ENCODE results near the gene PODN.

The PODN gene

GRCh38 chr1:53116933-53117600, 55.1 kb downstream of the PODN start:
- DNase-seq: no peak

DNA sequence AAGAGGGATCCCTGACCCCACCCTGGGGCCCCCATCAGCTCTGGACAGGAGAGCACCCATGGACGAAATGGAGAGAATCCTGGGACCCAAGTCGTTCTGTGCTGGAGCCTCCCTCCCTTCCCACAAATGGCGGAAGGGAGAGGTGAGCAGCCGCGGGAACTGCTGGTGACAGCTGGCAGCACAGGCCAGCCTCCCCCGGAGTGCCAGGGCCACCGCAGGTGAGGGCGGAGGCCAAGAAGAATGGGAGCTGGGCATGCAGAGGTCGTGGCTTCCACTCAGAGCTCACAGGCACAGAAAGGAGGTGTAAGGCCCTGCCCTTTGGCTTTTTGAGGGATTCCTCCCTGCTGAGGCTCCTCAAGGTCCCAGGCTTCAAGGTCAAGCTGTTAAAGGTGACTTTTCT, 55.8 kb downstream of the PODN start:
- DNase-seq: no peak

DNA sequence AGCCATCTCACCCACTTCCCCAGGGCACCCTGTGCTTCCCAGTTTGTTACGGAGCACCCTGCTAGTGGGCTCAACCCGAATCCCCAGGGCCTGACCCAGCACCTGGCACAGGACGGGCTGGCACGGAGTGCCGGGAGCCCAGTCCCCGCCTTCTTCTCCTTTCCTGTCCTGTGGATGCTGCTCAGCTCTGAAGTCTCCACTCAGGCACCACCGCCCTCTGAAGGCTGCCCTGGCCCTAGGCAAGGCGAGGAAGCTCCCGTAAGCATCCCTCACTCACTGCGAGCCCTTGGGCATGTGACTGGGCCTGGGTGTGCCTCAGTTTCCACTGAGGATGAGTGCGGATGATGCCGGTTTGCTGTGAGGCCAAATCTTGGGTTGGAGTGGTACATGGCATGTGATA, 58.6 kb downstream of the PODN start:
- no peak for DNase-seq

- peak; percentile 8 for DNase-seq
Measured at GRCh38 chr1:53121319-53122172, 59.5 kb downstream of the PODN start.

GRCh38 chr1:53122201-53122885, 60.3 kb downstream of the PODN start:
- no peak for DNase-seq

GRCh38 chr1:53122961-53123413, 61.0 kb downstream of the PODN start:
- DNase-seq: no peak

GRCh38 chr1:53123453-53124140, 61.6 kb downstream of the PODN start:
- no peak for DNase-seq

DNA sequence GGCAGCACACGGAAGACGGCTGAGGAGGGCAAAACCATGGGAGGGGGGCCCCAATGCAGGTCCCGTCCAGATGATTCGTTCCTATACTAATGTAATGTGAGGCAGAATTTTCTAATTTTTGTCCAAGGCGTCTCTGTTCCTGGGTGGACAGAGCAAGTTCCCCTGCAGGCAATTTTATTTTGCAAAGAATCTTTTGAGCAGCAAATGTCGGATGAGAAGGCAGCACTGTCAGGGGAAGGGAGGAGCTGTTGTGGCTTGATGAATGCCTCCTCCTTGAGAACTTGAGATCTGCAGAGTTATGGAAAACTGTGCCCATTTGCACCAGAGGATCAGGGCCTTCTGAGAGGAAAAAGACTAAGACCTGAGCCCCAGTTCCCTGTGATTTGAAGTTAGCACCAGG, 63.1 kb downstream of the PODN start:
- DNase-seq: no peak

GRCh38 chr1:53125623-53126360, 63.8 kb downstream of the PODN start:
- no peak for DNase-seq

- no peak for DNase-seq
Measured at GRCh38 chr1:53126495-53126894, 64.5 kb downstream of the PODN start.

DNA sequence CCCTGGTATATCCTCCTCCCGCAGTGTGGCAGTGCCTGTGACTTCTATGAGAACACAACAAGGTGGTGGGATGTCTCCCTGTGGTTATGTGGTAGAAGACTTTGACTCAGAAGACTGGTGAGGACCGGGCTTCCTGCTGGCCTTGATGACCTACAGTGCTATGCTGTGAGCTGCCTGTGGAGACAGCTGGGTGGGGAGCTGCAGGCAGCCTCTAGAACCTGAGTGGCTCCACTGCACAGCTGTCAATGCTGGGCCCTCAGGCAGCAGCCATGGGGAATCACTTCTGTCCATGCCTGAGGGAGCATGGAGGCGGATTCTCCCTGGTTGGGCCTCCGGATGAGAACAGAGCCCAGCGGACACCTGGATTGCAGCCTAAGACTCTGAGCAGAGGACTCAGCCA, 65.5 kb downstream of the PODN start:
- no peak for DNase-seq

DNA sequence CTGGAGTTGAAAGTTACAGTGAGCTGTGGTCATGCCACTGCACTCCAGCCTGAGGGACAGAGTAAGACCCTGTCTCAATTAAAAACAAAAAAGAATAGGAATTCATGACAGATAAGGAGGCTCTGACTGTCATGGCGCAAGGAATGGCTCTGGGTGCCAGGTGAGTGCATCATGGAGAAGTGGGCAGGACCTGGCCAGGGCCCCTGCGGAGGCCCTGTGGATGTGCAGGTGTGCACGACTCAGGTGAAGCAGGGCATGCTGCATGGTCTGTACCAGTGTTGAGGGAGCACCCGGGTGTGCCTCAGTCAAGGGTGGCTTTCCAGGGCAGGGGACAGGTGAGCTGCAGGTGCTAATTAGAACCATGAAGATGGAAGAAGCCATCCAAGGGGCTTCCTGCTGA, 66.4 kb downstream of the PODN start:
- no peak for DNase-seq

GRCh38 chr1:53129891-53130597, 68.0 kb downstream of the PODN start:
- no peak for DNase-seq

- DNase-seq: no peak
Measured at GRCh38 chr1:53130598-53130877, 68.5 kb downstream of the PODN start.

DNA sequence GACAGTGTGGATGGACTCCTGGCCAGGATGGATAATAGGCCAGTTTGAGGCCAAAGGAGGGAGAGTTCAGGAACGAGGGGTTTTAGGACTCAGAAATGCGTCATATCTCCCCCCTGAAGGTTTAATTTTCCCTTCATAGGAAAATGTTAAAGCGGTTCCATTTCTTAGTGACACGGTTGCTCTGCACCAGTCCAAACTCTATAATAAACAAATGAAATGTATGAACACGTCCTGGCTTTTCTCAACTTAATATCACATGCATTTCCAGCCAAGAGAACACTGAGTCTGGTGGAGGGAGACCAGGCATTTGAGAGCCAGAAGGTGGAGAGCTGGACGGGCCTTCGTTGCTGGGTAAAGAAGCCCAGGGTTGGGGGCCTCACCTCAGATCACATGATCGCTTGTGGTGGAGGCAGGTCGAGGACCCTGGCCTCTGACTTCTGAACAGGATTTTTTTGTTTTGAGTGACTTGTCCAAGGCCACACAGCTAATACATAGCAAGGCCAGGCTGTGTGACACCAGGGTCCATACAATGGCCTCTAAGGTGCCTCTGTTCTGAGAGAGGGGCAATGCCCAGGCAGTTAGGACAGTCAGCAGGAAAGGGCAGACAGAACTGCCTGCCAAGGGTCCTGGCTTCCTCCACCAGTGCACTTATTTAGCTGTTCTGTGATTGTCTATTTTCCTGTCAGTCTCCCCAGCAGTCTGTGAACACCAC, 69.0 kb downstream of the PODN start:
- no peak for DNase-seq

DNA sequence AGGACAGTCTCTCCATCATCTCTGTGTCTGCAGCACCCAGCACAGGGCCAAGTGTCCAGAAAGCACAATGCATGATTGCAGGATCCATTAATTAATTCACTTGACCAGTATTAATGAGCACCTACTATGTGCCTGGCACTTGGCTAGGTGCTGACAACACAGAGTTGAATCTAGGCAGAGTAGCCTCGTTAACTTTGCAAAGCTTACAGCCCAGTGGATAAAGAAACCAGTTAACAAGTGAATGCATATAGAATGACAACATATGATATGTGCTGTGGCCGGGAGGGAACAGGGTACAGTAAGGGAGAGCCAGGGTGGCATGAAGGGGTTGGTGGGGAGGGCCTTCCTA, 69.6 kb downstream of the PODN start:
- no peak for DNase-seq

DNA sequence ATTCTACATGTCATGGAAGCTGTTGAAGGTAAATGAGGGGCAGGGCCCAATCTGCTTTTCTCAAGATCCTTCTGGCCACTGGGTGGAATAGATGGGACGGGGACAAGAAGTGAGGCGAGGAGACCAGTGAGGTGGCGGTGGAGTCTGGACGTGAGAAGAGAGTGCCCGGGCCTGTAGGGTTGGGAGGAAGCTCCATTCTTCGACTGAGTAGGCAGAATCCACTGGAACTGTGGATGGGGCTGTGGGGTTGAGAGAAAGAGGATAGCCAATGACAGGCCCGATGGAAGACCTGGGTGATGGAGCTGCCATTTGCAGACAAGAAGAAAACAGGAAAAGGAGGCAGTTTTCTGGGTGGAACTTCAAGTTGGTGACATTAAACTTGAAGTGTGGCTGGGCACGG, 70.2 kb downstream of the PODN start:
- DNase-seq: no peak

DNA sequence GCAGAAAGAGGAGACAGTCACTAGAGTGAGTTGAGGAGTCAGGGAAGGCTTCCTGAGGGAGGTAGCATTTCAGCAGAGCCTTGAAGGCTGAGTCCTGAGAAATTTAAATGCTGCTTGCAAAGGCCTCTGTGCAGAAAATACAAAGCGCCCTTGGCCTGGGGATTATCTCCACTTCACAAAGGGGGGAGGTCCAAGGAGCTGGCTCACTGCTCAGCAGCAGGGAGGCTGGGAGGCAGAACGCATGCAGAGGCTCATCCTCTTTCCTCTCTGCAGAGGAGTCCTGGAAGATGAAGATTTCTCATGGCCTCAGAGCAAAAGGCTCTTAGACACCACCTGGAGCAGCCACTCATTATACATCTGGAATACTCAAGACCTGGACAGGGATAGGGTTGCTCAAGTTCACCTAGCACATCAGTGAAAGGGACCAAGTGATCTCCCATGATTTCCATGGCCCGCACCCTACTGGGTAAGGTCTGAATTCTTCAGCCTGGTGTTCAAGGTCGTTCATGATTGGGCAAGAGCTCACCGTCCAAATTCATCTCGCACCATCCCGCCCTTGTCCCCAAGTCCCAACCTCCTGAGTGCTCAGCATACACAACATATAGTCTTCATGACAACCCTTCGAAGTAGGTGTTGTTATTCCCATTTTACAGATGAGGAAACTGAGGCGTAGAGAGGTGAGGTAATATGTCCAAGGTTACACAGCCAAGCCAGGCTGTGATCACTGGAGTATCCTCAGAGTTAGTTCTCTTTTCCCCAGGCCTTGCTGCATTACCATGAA, 71.4 kb downstream of the PODN start:
- DNase-seq: no peak

GRCh38 chr1:53134042-53134485, 72.1 kb downstream of the PODN start:
- no peak for DNase-seq

Measured in NCI-H1092 (cell line).